HepG2 (cell line): ENCODE results near the gene KLHL12. TPM values are rescaled to one million over a fixed set of nuclear protein-coding genes. Genes with fewer than 3 reads are reported as not detected.

Experiments used
- ADNP ChIP-seq: sonication (generic); formaldehyde crosslinking; IDR thresholded peaks from 2 replicates; pipeline ENCODE4 v1.4.0; 2020; ENCODE audit warnings: missing genetic modification reagents
- GATAD1 ChIP-seq: IDR thresholded peaks from 2 replicates; pipeline ENCODE4 v1.6.1; 2016; ENCODE audit warnings: missing genetic modification reagents, missing compliant biosample characterization
- GATAD2A ChIP-seq: IDR thresholded peaks from 2 replicates; pipeline ENCODE4 v1.6.1; 2016
- GZF1 ChIP-seq: sonication (generic); formaldehyde crosslinking; IDR thresholded peaks from 2 replicates; pipeline ENCODE4 v1.5.1; 2020; ENCODE audit warnings: mild to moderate bottlenecking, missing genetic modification reagents
- IKZF5 ChIP-seq: IDR thresholded peaks from 2 replicates; pipeline ENCODE4 v1.6.1; 2018; ENCODE audit warnings: missing genetic modification reagents, mild to moderate bottlenecking, missing compliant biosample characterization
- KDM2A ChIP-seq: sonication (generic); formaldehyde crosslinking; IDR thresholded peaks from 2 replicates; pipeline ENCODE4 v1.4.0; 2020; ENCODE audit warnings: low read depth, missing genetic modification reagents, borderline replicate concordance
- KDM3A ChIP-seq: IDR thresholded peaks from 2 replicates; pipeline ENCODE4 v1.6.1; 2018; ENCODE audit warnings: low read depth, missing compliant biosample characterization
- KLF16 ChIP-seq, 2 experiments: sonication (generic) in 1 of 2; formaldehyde crosslinking in 1 of 2; IDR thresholded peaks; 2 replicates each; pipeline versions ENCODE4 v1.6.1 to v1.8.0; 2016 to 2023; ENCODE audit warnings: missing genetic modification reagents in 2 of 2, missing compliant biosample characterization in 1 of 2
- NCOA2 ChIP-seq: sonication (generic); formaldehyde crosslinking; IDR thresholded peaks from 2 replicates; pipeline ENCODE4 v1.8.0; 2022; ENCODE audit warnings: inconsistent platforms
- REST ChIP-seq, 2 experiments: IDR thresholded peaks; 2 replicates each; pipeline ENCODE4 v1.6.1; 2011 to 2012; ENCODE audit warnings: low read length in 2 of 2, borderline replicate concordance in 1 of 2, low read depth in 1 of 2, mild to moderate bottlenecking in 1 of 2, moderate library complexity in 1 of 2
- SAP130 ChIP-seq: IDR thresholded peaks from 2 replicates; pipeline ENCODE4 v1.6.1; 2016; ENCODE audit warnings: low read depth
- SMC3 ChIP-seq: IDR thresholded peaks from 2 replicates; pipeline ENCODE4 v1.6.1; 2011; ENCODE audit warnings: low read length, improper control_type of control experiment
- TARDBP ChIP-seq: sonication (generic); formaldehyde crosslinking; IDR thresholded peaks from 2 replicates; pipeline ENCODE4 v1.8.0; 2022; ENCODE audit warnings: mild to moderate bottlenecking, missing genetic modification reagents
- TBX2 ChIP-seq: sonication (generic); formaldehyde crosslinking; IDR thresholded peaks from 2 replicates; pipeline ENCODE4 v1.5.0; 2020; ENCODE audit warnings: missing genetic modification reagents, mild to moderate bottlenecking, borderline replicate concordance
- YEATS4 ChIP-seq: sonication (generic); formaldehyde crosslinking; IDR thresholded peaks from 2 replicates; pipeline ENCODE4 v1.4.0; 2020; ENCODE audit warnings: missing genetic modification reagents, borderline replicate concordance
- ZMYM4 ChIP-seq: sonication (generic); formaldehyde crosslinking; IDR thresholded peaks from 2 replicates; pipeline ENCODE4 v1.8.1; 2023; ENCODE audit warnings: mild to moderate bottlenecking, missing genetic modification reagents
- ZNF335 ChIP-seq: sonication (generic); formaldehyde crosslinking; IDR thresholded peaks from 2 replicates; pipeline ENCODE4 v1.4.0; 2020; ENCODE audit warnings: missing genetic modification reagents
- ZNF44 ChIP-seq: sonication (generic); formaldehyde crosslinking; IDR thresholded peaks from 2 replicates; pipeline ENCODE4 v1.5.1; 2020; ENCODE audit warnings: mild to moderate bottlenecking, missing genetic modification reagents
- ZNF83 ChIP-seq: sonication (generic); formaldehyde crosslinking; IDR thresholded peaks from 2 replicates; pipeline ENCODE4 v1.4.0; 2020; ENCODE audit warnings: missing genetic modification reagents, mild to moderate bottlenecking, borderline replicate concordance
- ZNF891 ChIP-seq: sonication (generic); formaldehyde crosslinking; IDR thresholded peaks from 2 replicates; pipeline ENCODE4 v1.5.0; 2020; ENCODE audit warnings: mild to moderate bottlenecking, missing genetic modification reagents
- polyA plus RNA-seq, 8 experiments: library from polyadenylated mRNA; depleted of rRNA in 3 of 8; stranded (reverse) in 7 of 8; unstranded in 1 of 8; fragments of >200 nt; fragmentation: Illumina TruSeq in 4 of 8; extraction: Trizol in 4 of 8; gene quantifications; 2 replicates each; pipeline versions ENCODE4 v1.2.1 to v1.2.3, GENCODE V29; 2011 to 2016; ENCODE audit warnings: low read depth in 4 of 8, missing spikeins in 1 of 8, mixed read lengths in 1 of 8; ENCODE audit not compliant: insufficient read depth in 1 of 8
- total RNA-seq, 5 experiments: library from RNA; depleted of rRNA; stranded (reverse); fragments of >200 nt; fragmentation: Illumina TruSeq; extraction: Trizol; gene quantifications; 2 replicates each; pipeline ENCODE4 v1.2.3, GENCODE V29; 2016; ENCODE audit warnings: low read depth in 1 of 5
- TF ChIP-seq, protein P1 (sequence below): sonication (generic); formaldehyde crosslinking; IDR thresholded peaks from 2 replicates; pipeline ENCODE4 v1.4.0; 2020; ENCODE audit warnings: missing genetic modification reagents
- TF ChIP-seq, protein P2 (sequence below), 2 experiments: sonication (generic) in 1 of 2; formaldehyde crosslinking in 1 of 2; IDR thresholded peaks; 2 replicates each; pipeline versions ENCODE4 v1.4.0 to v1.6.1; 2018 to 2020; ENCODE audit warnings: missing genetic modification reagents in 2 of 2, borderline replicate concordance in 1 of 2, low read depth in 1 of 2, mild to moderate bottlenecking in 1 of 2, missing biosample characterization in 1 of 2

KLHL12 gene
- total and polyA plus RNA-seq, 2 of the 13 experiments (the other 11 are each of a cell fraction or from before 2014, with no cell fraction given): 19.2 to 25.2 TPM

- TF ChIP-seq KDM2A (CRISPR knock-in tag) (0 out of 2 replicates have a peak, but pooled peaks have one; percentile 31), SAP130 (peak; percentile 61), GATAD1 (CRISPR knock-in tag) (peak; percentile 34; the same call in 1 of the 2 replicates), ZNF335 (CRISPR knock-in tag) (no peak), TARDBP (CRISPR knock-in tag) (peak; percentile 60), ZNF891 (CRISPR knock-in tag) (no peak), IKZF5 (CRISPR knock-in tag) (peak; percentile 30; the same call in 1 of the 2 replicates), ADNP (CRISPR knock-in tag) (no peak), YEATS4 (CRISPR knock-in tag) (peak; percentile 31; the same call in 1 of the 2 replicates), KLF16 (CRISPR knock-in tag; IDR thresholded peaks at IDR 0.05) (no peak; a peak in 1 of 4 replicates), REST (IDR thresholded peaks at IDR 0.05; ENCODE audit: borderline replicate concordance in 1 of 2, low read depth in 1 of 2, low read length in 2 of 2) (0 out of 4 replicates have a peak, but pooled peaks of 1 of the 2 experiments have one; percentile 26), GZF1 (CRISPR knock-in tag) (no peak), SMC3 (no peak), ZMYM4 (CRISPR knock-in tag) (no peak; the same call in 1 of the 2 replicates), ZNF44 (CRISPR knock-in tag) (no peak), ZNF83 (no peak), KDM3A (CRISPR knock-in tag) (no peak), NCOA2 (0 out of 2 replicates have a peak, but pooled peaks have one; percentile 27), TBX2 (0 out of 2 replicates have a peak, but pooled peaks have one; percentile 18), GATAD2A (CRISPR knock-in tag) (peak; percentile 47; the same call in 1 of the 2 replicates)
- TF ChIP-seq, protein P1, sequence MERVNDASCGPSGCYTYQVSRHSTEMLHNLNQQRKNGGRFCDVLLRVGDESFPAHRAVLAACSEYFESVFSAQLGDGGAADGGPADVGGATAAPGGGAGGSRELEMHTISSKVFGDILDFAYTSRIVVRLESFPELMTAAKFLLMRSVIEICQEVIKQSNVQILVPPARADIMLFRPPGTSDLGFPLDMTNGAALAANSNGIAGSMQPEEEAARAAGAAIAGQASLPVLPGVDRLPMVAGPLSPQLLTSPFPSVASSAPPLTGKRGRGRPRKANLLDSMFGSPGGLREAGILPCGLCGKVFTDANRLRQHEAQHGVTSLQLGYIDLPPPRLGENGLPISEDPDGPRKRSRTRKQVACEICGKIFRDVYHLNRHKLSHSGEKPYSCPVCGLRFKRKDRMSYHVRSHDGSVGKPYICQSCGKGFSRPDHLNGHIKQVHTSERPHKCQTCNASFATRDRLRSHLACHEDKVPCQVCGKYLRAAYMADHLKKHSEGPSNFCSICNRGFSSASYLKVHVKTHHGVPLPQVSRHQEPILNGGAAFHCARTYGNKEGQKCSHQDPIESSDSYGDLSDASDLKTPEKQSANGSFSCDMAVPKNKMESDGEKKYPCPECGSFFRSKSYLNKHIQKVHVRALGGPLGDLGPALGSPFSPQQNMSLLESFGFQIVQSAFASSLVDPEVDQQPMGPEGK: peak; percentile 65; the same call in 1 of the 2 replicates
- TF ChIP-seq, protein P2, sequence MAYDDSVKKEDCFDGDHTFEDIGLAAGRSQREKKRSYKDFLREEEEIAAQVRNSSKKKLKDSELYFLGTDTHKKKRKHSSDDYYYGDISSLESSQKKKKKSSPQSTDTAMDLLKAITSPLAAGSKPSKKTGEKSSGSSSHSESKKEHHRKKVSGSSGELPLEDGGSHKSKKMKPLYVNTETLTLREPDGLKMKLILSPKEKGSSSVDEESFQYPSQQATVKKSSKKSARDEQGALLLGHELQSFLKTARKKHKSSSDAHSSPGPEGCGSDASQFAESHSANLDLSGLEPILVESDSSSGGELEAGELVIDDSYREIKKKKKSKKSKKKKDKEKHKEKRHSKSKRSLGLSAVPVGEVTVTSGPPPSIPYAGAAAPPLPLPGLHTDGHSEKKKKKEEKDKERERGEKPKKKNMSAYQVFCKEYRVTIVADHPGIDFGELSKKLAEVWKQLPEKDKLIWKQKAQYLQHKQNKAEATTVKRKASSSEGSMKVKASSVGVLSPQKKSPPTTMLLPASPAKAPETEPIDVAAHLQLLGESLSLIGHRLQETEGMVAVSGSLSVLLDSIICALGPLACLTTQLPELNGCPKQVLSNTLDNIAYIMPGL (CRISPR knock-in tag; IDR thresholded peaks at IDR 0.05; ENCODE audit: borderline replicate concordance in 1 of 2, low read depth in 1 of 2): 0 out of 4 replicates have a peak, but pooled peaks have one; percentile 23 to 28
Measured at GRCh38 chr1:202857136-202857610, 69.9 kb downstream of the KLHL12 start (continued).
